Activated naive CD4-positive, alpha-beta T cell treated with anti-CD3 and anti-CD28 coated beads for 36 hours (primary cell): ENCODE measurements around the gene EFNA2. TPM values are rescaled to one million over a fixed set of nuclear protein-coding genes. Genes with fewer than 3 reads are reported as not detected.

Experiments
- CTCF ChIA-PET: fragments of 350-600 bp; sonication (Branson Sonifier 250); formaldehyde crosslinking; loops from one replicate; lab custom pipeline; 2021; ENCODE audit warnings: antibody characterized with exemption; lab: Charles Lee
- DNase-seq: peaks from one replicate; pipeline ENCODE4 v3.0.0-alpha.2; 2020
- H3K27ac Mint-ChIP-seq: one replicate; pipeline ENCODE4 v1.8.0; 2021; ENCODE audit warnings: mild to moderate bottlenecking, mixed read lengths
- H3K27me3 Mint-ChIP-seq: one replicate; pipeline ENCODE4 v1.8.0; 2021; ENCODE audit warnings: low read depth, mixed read lengths
- H3K36me3 Mint-ChIP-seq: one replicate; pipeline ENCODE4 v1.8.0; 2021; ENCODE audit warnings: low read depth, mixed read lengths
- H3K4me1 Mint-ChIP-seq: one replicate; pipeline ENCODE4 v1.8.0; 2021; ENCODE audit warnings: low read depth, mixed read lengths
- H3K4me3 Mint-ChIP-seq: one replicate; pipeline ENCODE4 v1.8.0; 2021; ENCODE audit warnings: mild to moderate bottlenecking, moderate library complexity, mixed read lengths
- H3K9me3 Mint-ChIP-seq: one replicate; pipeline ENCODE4 v1.8.0; 2021; ENCODE audit warnings: mixed read lengths
- intact Hi-C: fragments of 100-400 bp; cut with micrococcal nuclease; formaldehyde crosslinking; loops from one replicate; pipeline ENCODE4 v1.15.1; 2023
- total RNA-seq, 2 experiments: library from RNA; stranded (reverse); gene quantifications; one replicate each; pipeline ENCODE4 v1.2.3, GENCODE V29; 2021

EFNA2 gene
- total RNA-seq, 2 experiments from 2014 or later, result not detected

DNA sequence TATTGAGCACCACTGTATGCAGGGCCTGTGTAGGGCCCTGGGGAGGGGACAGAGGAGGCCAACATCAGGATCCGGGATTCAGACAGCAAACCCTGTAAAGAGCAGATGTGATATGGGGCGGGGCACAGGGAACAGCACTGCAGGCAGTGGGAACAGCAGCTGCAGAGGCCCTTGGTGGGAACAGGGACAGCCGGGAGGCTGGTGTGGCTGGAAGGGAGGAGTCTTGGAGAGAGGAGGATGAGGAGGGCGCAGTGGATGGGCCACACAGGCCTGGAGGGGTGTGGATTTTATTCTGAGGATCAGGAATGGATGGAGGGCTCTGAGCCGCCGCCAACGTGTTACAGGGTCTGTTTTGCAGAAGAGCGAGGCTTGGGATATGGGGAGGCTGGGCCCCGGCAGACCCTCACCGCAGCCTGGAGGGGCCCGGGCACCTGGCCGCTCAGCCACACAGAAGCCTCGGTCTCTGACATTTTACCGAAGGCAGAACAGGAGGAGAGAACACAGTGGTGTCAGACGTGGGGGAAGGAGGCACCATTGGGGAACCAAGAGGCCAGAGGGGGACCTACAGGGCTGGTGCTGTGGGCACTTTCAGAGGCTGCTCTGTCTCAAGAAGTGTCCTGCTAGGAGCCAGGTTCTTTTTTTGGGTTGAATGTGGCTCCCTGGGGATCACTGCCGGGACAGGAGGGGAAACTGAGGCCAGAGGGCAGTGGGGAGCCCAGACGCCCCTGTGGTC is 6.9 kb downstream of the EFNA2 start:
- Mint-ChIP-seq H3K27me3 (peaks cover 28% of the 10 kb centered on the region), H3K36me3 (no peaks in the 10 kb centered on the region), H3K9me3 (no peaks in the 10 kb centered on the region), H3K4me1 (peaks cover 7% of the 10 kb centered on the region), H3K27ac (no peak overlapping the region), H3K4me3 (no peak overlapping the region)
- CTCF ChIA-PET, result no interaction called here
- DNase-seq, result no peak
- intact Hi-C loops, result no loop called here

- H3K4me3 Mint-ChIP-seq, result no peak overlapping the region
- H3K36me3 Mint-ChIP-seq, result no peaks in the 10 kb centered on the region
- no peak for DNase-seq
- intact Hi-C loops, result no loop called here
- H3K4me1 Mint-ChIP-seq, result peaks cover 7% of the 10 kb centered on the region
- no peaks in the 10 kb centered on the region for H3K9me3 Mint-ChIP-seq
- no peak overlapping the region for H3K27ac Mint-ChIP-seq
- peaks cover 21% of the 10 kb centered on the region for H3K27me3 Mint-ChIP-seq
- CTCF ChIA-PET, result no interaction called here
Measured at GRCh38 chr19:1293782-1294604, 8.3 kb downstream of the EFNA2 start.

- intact Hi-C loops, result no loop called here
- CTCF ChIA-PET, result no interaction called here
- H3K27ac Mint-ChIP-seq, result no peak overlapping the region
Measured at GRCh38 chr19:1294688-1295087, 9.0 kb downstream of the EFNA2 start.

GRCh38 chr19:1295169-1296012 is 9.7 kb downstream of the EFNA2 start:
- no peak for DNase-seq

More at GRCh38 chr19:1294688-1295087, 9.0 kb downstream of the EFNA2 start:
- Mint-ChIP-seq H3K9me3 (no peaks in the 10 kb centered on the region), H3K27me3 (peaks cover 18% of the 10 kb centered on the region), H3K4me3 (no peak overlapping the region), H3K36me3 (no peaks in the 10 kb centered on the region), H3K4me1 (peaks cover 7% of the 10 kb centered on the region)
- no peak for DNase-seq

GRCh38 chr19:1296078-1296477 is 10.4 kb downstream of the EFNA2 start:
- intact Hi-C loops, result no loop called here
- CTCF ChIA-PET, result no interaction called here
- no peak overlapping the region for H3K4me3 Mint-ChIP-seq
- H3K27me3 Mint-ChIP-seq, result peaks cover 18% of the 10 kb centered on the region
- no peaks in the 10 kb centered on the region for H3K36me3 Mint-ChIP-seq
- H3K27ac Mint-ChIP-seq, result no peak overlapping the region
- peaks cover 7% of the 10 kb centered on the region for H3K4me1 Mint-ChIP-seq
- no peak for DNase-seq
- H3K9me3 Mint-ChIP-seq, result no peaks in the 10 kb centered on the region

More at GRCh38 chr19:1295169-1296012, 9.7 kb downstream of the EFNA2 start:
- Mint-ChIP-seq H3K4me3 (no peak overlapping the region), H3K4me1 (peaks cover 7% of the 10 kb centered on the region), H3K36me3 (no peaks in the 10 kb centered on the region), H3K27ac (no peak overlapping the region), H3K27me3 (peaks cover 18% of the 10 kb centered on the region), H3K9me3 (no peaks in the 10 kb centered on the region)
- CTCF ChIA-PET, result no interaction called here
- intact Hi-C loops, result no loop called here

DNA sequence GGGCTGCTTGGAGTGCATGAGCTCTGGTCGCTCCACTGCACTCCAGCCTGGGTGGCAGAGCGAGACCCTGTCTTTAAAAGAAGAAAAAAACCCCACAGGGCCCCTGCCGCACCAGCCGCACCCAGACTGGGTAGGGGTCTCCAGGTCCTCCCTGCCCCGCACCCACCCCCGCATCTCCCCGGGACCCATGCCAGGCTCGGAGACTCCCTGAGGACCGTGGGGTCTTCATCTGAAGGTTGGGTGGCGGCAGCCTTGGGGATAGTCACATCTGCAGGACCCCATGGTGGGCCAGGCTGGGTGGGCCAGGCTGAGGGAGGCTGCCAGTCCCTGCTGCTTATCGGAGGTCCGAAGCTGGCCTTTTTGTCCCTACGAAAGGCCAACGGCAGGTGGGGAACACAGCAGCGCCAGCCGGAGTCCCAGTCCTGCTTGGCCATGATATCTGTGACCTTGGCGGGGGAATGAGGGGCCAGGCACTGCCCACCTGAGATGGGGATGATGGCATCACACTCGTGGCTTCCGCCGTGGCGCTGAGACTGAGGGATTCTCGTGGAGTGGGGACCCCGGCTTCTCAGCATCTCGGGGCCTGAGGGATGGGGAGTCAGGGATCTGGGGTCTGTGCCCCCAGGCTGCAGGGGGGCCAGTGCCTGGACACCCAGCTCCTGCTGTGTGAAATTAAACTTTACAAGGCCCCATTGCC is 11.1 kb downstream of the EFNA2 start:
- no peak for DNase-seq
- intact Hi-C loops, result no loop called here
- CTCF ChIA-PET, result no interaction called here
- Mint-ChIP-seq H3K36me3 (no peaks in the 10 kb centered on the region), H3K27ac (no peak overlapping the region), H3K27me3 (peaks cover 18% of the 10 kb centered on the region), H3K4me1 (peaks cover 7% of the 10 kb centered on the region), H3K9me3 (no peaks in the 10 kb centered on the region), H3K4me3 (no peak overlapping the region)

- no peak for DNase-seq
- no peak overlapping the region for H3K4me3 Mint-ChIP-seq
- CTCF ChIA-PET, result interaction anchor here (0.6 kb wide), 1 partner anchor 133 kb away, joined by 4 read pairs; no protein-coding TSS in a partner anchor
- no peak overlapping the region for H3K27ac Mint-ChIP-seq
- peaks cover 13% of the 10 kb centered on the region for H3K27me3 Mint-ChIP-seq
- no peaks in the 10 kb centered on the region for H3K9me3 Mint-ChIP-seq
- H3K4me1 Mint-ChIP-seq, result peaks cover 7% of the 10 kb centered on the region
- no peaks in the 10 kb centered on the region for H3K36me3 Mint-ChIP-seq
- intact Hi-C loops, result no loop called here
Measured at GRCh38 chr19:1298235-1298634, 12.6 kb downstream of the EFNA2 start.

DNA sequence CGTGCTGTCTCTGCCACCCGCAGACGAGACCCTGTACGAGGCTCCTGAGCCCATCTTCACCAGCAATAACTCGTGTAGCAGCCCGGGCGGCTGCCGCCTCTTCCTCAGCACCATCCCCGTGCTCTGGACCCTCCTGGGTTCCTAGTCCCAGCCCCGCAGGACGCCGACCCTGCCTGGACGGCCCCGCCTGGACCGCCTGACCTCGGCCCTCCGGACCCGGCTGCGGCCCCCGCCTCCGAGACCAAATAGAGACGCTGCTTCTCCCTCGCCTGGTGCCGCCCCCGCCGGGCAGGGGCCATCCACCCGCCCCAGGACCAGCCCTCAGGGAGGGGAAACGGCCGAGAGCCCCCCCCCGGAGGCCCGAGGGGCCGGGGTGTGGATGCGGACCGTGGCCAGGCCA is 14.1 kb downstream of the EFNA2 start:
- no peak overlapping the region for H3K4me3 Mint-ChIP-seq
- peaks cover 8% of the 10 kb centered on the region for H3K27me3 Mint-ChIP-seq
- CTCF ChIA-PET, result no interaction called here
- H3K36me3 Mint-ChIP-seq, result no peaks in the 10 kb centered on the region
- peaks cover 3% of the 10 kb centered on the region for H3K4me1 Mint-ChIP-seq
- intact Hi-C loops, result no loop called here
- DNase-seq, result no peak
- no peak overlapping the region for H3K27ac Mint-ChIP-seq
- no peaks in the 10 kb centered on the region for H3K9me3 Mint-ChIP-seq

DNA sequence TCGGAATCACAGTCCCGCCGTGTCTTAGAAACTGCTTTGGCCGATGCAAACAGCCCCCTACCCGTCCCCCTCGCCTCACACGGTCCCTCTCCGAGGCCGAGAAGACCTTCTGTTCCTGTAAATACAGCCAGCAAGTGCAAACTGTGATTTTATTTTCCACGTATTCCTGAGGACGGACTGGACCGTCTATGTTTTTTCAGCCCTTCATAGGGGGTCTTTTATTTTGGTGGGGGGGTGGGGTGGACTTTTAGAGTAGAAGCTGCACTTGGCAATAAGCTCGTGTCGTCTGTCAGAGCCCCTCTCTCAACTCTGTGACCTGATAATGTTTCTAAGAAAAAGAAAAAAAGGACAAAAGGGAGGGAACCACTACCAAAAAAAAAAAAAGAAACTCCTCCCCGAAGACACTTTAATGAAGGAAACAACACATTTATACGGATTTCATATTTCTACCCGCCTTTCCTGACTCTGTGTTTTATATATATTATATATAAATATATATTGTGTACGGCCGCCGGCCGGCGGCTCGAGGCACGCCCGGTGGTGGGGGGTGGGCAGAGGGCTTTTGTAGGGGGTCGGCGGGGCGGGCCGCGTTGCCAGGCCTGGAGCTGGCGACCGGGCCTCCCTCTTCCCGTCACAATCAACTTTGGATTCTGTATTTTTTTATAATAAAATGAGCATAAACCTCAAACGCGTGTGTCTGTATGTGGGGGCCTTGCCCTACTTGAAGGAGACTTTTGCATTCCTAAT is 15.2 kb downstream of the EFNA2 start:
- H3K4me3 Mint-ChIP-seq, result no peak overlapping the region
- H3K27me3 Mint-ChIP-seq, result peaks cover 3% of the 10 kb centered on the region
- no peak overlapping the region for H3K27ac Mint-ChIP-seq
- CTCF ChIA-PET, result no interaction called here
- no peaks in the 10 kb centered on the region for H3K4me1 Mint-ChIP-seq
- H3K9me3 Mint-ChIP-seq, result no peaks in the 10 kb centered on the region
- no peak for DNase-seq
- H3K36me3 Mint-ChIP-seq, result no peaks in the 10 kb centered on the region
- intact Hi-C loops, result no loop called here

GRCh38 chr19:1302533-1303239 is 17.0 kb downstream of the EFNA2 start:
- intact Hi-C loops, result no loop called here
- DNase-seq, result no peak
- no peaks in the 10 kb centered on the region for H3K27me3 Mint-ChIP-seq
- H3K36me3 Mint-ChIP-seq, result no peaks in the 10 kb centered on the region
- H3K27ac Mint-ChIP-seq, result no peak overlapping the region
- CTCF ChIA-PET, result no interaction called here
- no peaks in the 10 kb centered on the region for H3K9me3 Mint-ChIP-seq
- H3K4me3 Mint-ChIP-seq, result no peak overlapping the region
- H3K4me1 Mint-ChIP-seq, result no peaks in the 10 kb centered on the region
